ENCODE measurements around the gene DSN1.

- TF ChIP-seq POLR2AphosphoS5 (IDR thresholded peaks at IDR 0.05) (no peak), CTCF (IDR thresholded peaks at IDR 0.05) (no peak), POLR2A (IDR thresholded peaks at IDR 0.05) (no peak), EP300 (IDR thresholded peaks at IDR 0.05) (no peak)
These were observed 18.3 kb upstream of the DSN1 start for GRCh38 chr20:36791862-36792261.

All from stomach (tissue), 4 donors.